Parathyroid adenoma (tissue), 2 donors: ENCODE results near the gene HUNK.
A peak's percentile ranks its signal among the peaks of the same experiment; 100 is the strongest.
"Not testable (repeated sequence)": the region's sequence is repeated elsewhere in the genome, so short reads cannot be mapped to it uniquely, and the experiment has no call there.

ENCODE experiments used
- H2AFZ ChIP-seq: fragments of 300-600 bp; sonication (generic); one replicate; pipeline ENCODE4 v1.7.0; 2017; ENCODE audit warnings: antibody characterized with exemption, mild to moderate bottlenecking
- H3K27ac ChIP-seq: fragments of 300-600 bp; sonication (generic); one replicate; pipeline ENCODE4 v1.7.0; 2017
- H3K27me3 ChIP-seq: fragments of 300-600 bp; sonication (generic); one replicate; pipeline ENCODE4 v1.7.0; 2017; ENCODE audit warnings: low read length; ENCODE audit not compliant: control insufficient read depth, insufficient read depth
- H3K36me3 ChIP-seq: fragments of 300-600 bp; sonication (generic); one replicate; pipeline ENCODE4 v1.7.0; 2017; ENCODE audit warnings: low read length; ENCODE audit not compliant: control insufficient read depth, insufficient read depth
- H3K4me1 ChIP-seq: fragments of 300-600 bp; sonication (generic); one replicate; pipeline ENCODE4 v1.7.0; 2017; ENCODE audit warnings: control low read depth
- H3K4me2 ChIP-seq: fragments of 300-600 bp; sonication (generic); one replicate; pipeline ENCODE4 v1.7.0; 2017; ENCODE audit warnings: low read length
- H3K4me3 ChIP-seq: fragments of 300-600 bp; sonication (generic); one replicate; pipeline ENCODE4 v1.7.0; 2017; ENCODE audit warnings: low read depth, low read length
- H3K79me2 ChIP-seq: fragments of 300-600 bp; sonication (generic); one replicate; pipeline ENCODE4 v1.7.0; 2017; ENCODE audit warnings: control low read depth
- H3K9ac ChIP-seq: fragments of 300-600 bp; sonication (generic); one replicate; pipeline ENCODE4 v1.7.0; 2017; ENCODE audit warnings: mild to moderate bottlenecking
- H3K9me3 ChIP-seq: fragments of 300-600 bp; sonication (generic); one replicate; pipeline ENCODE4 v1.7.0; 2017; ENCODE audit warnings: low read length; ENCODE audit not compliant: control insufficient read depth
- TF ChIP-seq, protein P1 (sequence below): fragments of 300-600 bp; sonication (generic); IDR thresholded peaks from one replicate; pipeline ENCODE4 v1.7.0; 2017; ENCODE audit warnings: antibody characterized with exemption, mild to moderate bottlenecking
- donor health status: primary hyperparathyroidism.

Gene HUNK

DNA sequence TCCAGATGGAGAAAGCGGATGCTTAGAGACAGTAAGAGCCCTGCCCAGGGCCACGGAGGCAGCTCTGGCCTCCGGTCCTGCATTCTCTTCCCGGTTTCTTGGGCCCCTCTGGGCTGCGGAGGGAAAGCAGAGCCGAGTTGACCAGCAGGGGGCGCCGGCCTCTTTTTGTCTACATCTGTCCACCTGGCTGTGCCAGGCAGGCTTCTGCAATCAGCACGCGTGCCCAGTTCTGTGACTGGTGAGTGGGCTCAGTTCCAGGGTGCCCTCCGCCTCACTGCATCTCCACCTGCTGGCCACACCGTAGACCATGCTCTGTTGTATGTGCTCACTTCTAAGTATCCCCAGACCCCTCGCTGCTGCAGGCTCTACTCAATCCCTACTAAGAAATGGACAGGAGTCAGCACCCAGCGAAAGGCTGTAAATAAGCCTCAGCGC lies 6.7 kb upstream of the HUNK start:
- no peak overlapping the region for H3K4me3 ChIP-seq
- no peak overlapping the region for H3K9ac ChIP-seq

DNA sequence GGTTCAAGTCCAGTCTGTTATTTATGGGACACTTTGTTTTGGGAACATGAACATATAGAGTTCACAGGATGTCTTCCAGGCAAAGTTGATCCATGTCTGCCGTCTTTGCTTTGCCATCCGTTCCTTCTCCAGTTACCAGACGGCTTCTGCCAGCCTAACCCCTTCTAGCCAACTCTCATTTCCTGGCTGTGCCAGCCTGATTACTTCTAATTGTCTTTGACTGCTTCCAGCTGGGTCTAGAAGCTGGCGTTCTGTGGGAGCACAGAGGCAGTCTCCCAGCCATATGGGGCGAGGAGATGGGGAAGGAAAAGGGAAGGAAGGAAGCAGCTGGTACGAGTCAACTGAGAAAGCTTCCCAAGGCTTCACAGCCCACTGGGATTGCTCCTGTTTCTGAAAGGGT lies 3.1 kb upstream of the HUNK start:
- Histone ChIP-seq H3K79me2 (no peaks in the 10 kb centered on the region), H3K4me2 (no peak overlapping the region), H3K36me3 (no peaks in the 10 kb centered on the region), H3K27me3 (no peaks in the 10 kb centered on the region), H3K4me1 (no peaks in the 10 kb centered on the region), H3K9ac (no peak overlapping the region), H3K4me3 (no peak overlapping the region), H2AFZ (no peak overlapping the region), H3K27ac (no peak overlapping the region), H3K9me3 (no peaks in the 10 kb centered on the region)
- TF ChIP-seq, protein P1, sequence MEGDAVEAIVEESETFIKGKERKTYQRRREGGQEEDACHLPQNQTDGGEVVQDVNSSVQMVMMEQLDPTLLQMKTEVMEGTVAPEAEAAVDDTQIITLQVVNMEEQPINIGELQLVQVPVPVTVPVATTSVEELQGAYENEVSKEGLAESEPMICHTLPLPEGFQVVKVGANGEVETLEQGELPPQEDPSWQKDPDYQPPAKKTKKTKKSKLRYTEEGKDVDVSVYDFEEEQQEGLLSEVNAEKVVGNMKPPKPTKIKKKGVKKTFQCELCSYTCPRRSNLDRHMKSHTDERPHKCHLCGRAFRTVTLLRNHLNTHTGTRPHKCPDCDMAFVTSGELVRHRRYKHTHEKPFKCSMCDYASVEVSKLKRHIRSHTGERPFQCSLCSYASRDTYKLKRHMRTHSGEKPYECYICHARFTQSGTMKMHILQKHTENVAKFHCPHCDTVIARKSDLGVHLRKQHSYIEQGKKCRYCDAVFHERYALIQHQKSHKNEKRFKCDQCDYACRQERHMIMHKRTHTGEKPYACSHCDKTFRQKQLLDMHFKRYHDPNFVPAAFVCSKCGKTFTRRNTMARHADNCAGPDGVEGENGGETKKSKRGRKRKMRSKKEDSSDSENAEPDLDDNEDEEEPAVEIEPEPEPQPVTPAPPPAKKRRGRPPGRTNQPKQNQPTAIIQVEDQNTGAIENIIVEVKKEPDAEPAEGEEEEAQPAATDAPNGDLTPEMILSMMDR = no peak

More for the DNA sequence above, 6.7 kb upstream of the HUNK start:
- no peaks in the 10 kb centered on the region for H3K9me3 ChIP-seq
- no peak overlapping the region for H3K4me2 ChIP-seq
- no peak overlapping the region for H2AFZ ChIP-seq
- H3K36me3 ChIP-seq = no peaks in the 10 kb centered on the region
- H3K27me3 ChIP-seq = no peaks in the 10 kb centered on the region
- no peak overlapping the region for H3K27ac ChIP-seq
- TF ChIP-seq, protein P1 = peak; percentile 78
- H3K4me1 ChIP-seq = no peaks in the 10 kb centered on the region
- H3K79me2 ChIP-seq = no peaks in the 10 kb centered on the region

DNA sequence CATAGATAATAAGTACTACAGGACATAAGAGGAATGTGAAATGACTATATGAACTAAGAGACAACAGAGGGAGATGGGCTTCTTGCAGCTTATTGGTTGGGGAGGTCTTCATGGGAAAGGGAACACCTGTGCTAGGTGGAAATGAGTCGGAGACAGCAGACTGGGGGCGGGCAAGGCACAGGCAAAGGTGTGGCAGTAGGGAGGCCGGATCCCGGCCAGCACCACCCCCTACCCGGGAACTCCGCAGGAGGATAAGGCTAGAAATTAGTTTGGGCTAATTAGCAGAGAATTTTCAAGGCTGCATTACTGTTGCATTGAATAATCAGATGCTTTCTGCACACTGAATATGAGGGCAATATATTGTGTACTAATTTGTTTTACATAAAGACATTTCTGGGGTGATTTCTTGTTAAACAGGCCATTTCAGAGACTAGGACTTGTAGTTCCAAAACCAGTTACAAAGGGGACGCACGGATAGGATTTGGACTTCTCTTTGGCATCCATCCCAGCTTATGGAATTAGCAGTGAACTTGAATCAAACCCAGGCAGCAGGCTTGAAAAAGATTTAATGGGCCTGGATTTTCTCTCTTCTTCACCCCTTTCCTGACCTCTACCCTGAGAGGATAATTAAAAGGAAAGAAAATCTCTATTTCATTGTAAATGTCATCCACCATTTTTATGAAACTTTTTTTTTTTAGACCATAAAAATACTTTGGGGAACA lies 2.2 kb upstream of the HUNK start:
- no peak overlapping the region for H3K9ac ChIP-seq
- H3K4me3 ChIP-seq = no peak overlapping the region
- H2AFZ ChIP-seq = no peak overlapping the region
- H3K9me3 ChIP-seq = no peaks in the 10 kb centered on the region
- no peak overlapping the region for H3K27ac ChIP-seq
- no peaks in the 10 kb centered on the region for H3K79me2 ChIP-seq
- no peaks in the 10 kb centered on the region for H3K36me3 ChIP-seq
- TF ChIP-seq, protein P1 = no peak
- no peaks in the 10 kb centered on the region for H3K4me1 ChIP-seq
- no peaks in the 10 kb centered on the region for H3K27me3 ChIP-seq
- H3K4me2 ChIP-seq = no peak overlapping the region

DNA sequence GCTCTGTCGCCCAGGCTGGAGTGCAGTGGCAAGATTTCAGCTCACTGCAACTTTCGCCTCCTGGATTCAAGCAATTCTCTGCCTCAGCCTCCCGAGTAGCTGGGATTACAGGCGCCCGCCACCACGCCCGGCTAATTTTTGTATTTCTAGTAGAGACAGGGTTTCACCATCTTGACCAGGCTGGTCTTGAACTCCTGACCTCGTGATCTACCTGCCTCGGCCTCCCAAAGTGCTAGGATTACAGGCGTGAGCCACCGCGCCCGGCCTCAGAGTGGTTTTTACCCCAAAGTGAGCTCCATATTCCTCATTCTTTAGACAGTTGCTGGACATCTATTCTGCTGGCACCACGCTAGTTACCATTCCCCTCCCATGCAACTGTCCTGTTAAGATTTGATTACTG lies 1.4 kb upstream of the HUNK start:
- H3K4me2 ChIP-seq, H2AFZ ChIP-seq, H3K9ac ChIP-seq, H3K4me1 ChIP-seq, H3K27me3 ChIP-seq, H3K4me3 ChIP-seq, H3K79me2 ChIP-seq, H3K27ac ChIP-seq, H3K9me3 ChIP-seq, H3K36me3 ChIP-seq: not testable (repeated sequence)

DNA sequence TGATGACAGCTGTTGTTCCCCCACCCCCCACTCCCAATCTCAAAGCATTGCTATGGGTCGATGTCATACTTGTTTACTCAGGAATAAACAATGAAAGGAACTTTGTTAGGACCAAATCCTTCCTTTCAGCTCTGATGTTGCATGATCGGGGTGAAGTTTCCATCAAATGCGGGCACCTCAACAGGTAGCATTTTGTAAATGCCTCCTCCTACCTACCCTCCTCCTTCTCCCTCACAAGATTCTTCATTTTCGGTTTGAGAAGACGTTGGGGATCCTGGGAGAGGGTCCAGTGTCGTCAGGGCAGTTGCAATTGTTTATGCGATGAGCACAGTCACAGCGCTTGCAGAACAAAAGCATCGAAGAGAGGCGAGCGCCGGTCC lies 758 bp upstream of the HUNK start:
- Histone ChIP-seq H3K27me3 (no peaks in the 10 kb centered on the region), H3K36me3 (no peaks in the 10 kb centered on the region), H2AFZ (no peak overlapping the region), H3K79me2 (no peaks in the 10 kb centered on the region), H3K4me2 (peak overlapping the region; percentile 90), H3K4me1 (no peaks in the 10 kb centered on the region), H3K9ac (no peak overlapping the region), H3K27ac (no peak overlapping the region), H3K4me3 (peak overlapping the region; percentile 49), H3K9me3 (no peaks in the 10 kb centered on the region)
- TF ChIP-seq, protein P1 = no peak
